Measurements from ENCODE around the gene CYP19A1. TPM values are rescaled to one million over a fixed set of nuclear protein-coding genes. Genes with fewer than 3 reads are reported as not detected.
A peak's percentile ranks its signal among the peaks of the same experiment; 100 is the strongest.

The CYP19A1 gene
- total and polyA plus RNA-seq, 5 experiments from 2014 or later: not detected

- ATAC-seq (no peak), DNase-seq (no peak)
- Mint-ChIP-seq H3K4me3 (no peak overlapping the region), H3K27ac (no peak overlapping the region), H3K9me3 (no peaks in the 10 kb centered on the region), H3K4me1 (peaks cover 0 to 4% (median 0%) of the 10 kb centered on the region in 4 donors), H3K27me3 (peaks cover 5 to 40% (median 17%) of the 10 kb centered on the region in 5 donors), H3K36me3 (no peaks in the 10 kb centered on the region)
- POLR2A ChIA-PET: no interaction called here
Measured at GRCh38 chr15:51226576-51227210, 111.7 kb downstream of the CYP19A1 start.

GRCh38 chr15:51224428-51224827 is 114.0 kb downstream of the CYP19A1 start:
- POLR2A ChIA-PET: no interaction called here
- Mint-ChIP-seq H3K4me1 (peaks cover 0 to 4% (median 0%) of the 10 kb centered on the region in 4 donors), H3K27me3 (peaks cover 7 to 62% (median 23%) of the 10 kb centered on the region in 5 donors), H3K9me3 (no peaks in the 10 kb centered on the region), H3K36me3 (no peaks in the 10 kb centered on the region), H3K4me3 (no peak overlapping the region), H3K27ac (no peak overlapping the region)
- DNase-seq (no peak), ATAC-seq (no peak)

- ATAC-seq (no peak), DNase-seq (no peak)
- Mint-ChIP-seq H3K4me3 (no peak overlapping the region), H3K27ac (no peak overlapping the region), H3K4me1 (peaks cover 0 to 4% (median 0%) of the 10 kb centered on the region in 4 donors), H3K9me3 (no peaks in the 10 kb centered on the region), H3K27me3 (peaks cover 7 to 65% (median 23%) of the 10 kb centered on the region in 5 donors), H3K36me3 (no peaks in the 10 kb centered on the region)
- POLR2A ChIA-PET: no interaction called here
Measured at GRCh38 chr15:51223771-51224229, 114.6 kb downstream of the CYP19A1 start.

- DNase-seq: no peak
- peaks cover 9 to 60% (median 19%) of the 10 kb centered on the region in 5 donors for H3K27me3 Mint-ChIP-seq
- H3K9me3 Mint-ChIP-seq: no peaks in the 10 kb centered on the region
- POLR2A ChIA-PET: no interaction called here
- no peaks in the 10 kb centered on the region for H3K36me3 Mint-ChIP-seq
- no peaks in the 10 kb centered on the region for H3K4me1 Mint-ChIP-seq
- no peak overlapping the region for H3K4me3 Mint-ChIP-seq
- no peak for ATAC-seq
- no peak overlapping the region for H3K27ac Mint-ChIP-seq
Measured at GRCh38 chr15:51218299-51218938, 120.0 kb downstream of the CYP19A1 start.

- POLR2A ChIA-PET: no interaction called here
- no peak for ATAC-seq
- Mint-ChIP-seq H3K9me3 (no peaks in the 10 kb centered on the region), H3K4me3 (no peak overlapping the region), H3K4me1 (no peaks in the 10 kb centered on the region), H3K36me3 (no peaks in the 10 kb centered on the region), H3K27ac (no peak overlapping the region), H3K27me3 (peaks cover 2 to 18% (median 8%) of the 10 kb centered on the region in 5 donors)
- no peak for DNase-seq
Measured at GRCh38 chr15:51212909-51213308, 125.5 kb downstream of the CYP19A1 start.

- H3K4me3 Mint-ChIP-seq: no peak overlapping the region
- H3K4me1 Mint-ChIP-seq: no peaks in the 10 kb centered on the region
- POLR2A ChIA-PET: no interaction called here
- peak overlapping the region in 1 of 10 donors; percentile 46 for H3K27ac Mint-ChIP-seq
- ATAC-seq (no peak), DNase-seq (no peak)
- no peaks in the 10 kb centered on the region for H3K9me3 Mint-ChIP-seq
- H3K36me3 Mint-ChIP-seq: no peaks in the 10 kb centered on the region
- H3K27me3 Mint-ChIP-seq: peaks cover 2 to 18% (median 8%) of the 10 kb centered on the region in 5 donors
Measured at GRCh38 chr15:51212239-51212638, 126.2 kb downstream of the CYP19A1 start.

GRCh38 chr15:51205050-51205975 is 133.1 kb downstream of the CYP19A1 start:
- Mint-ChIP-seq H3K27ac (no peak overlapping the region), H3K4me3 (no peak overlapping the region), H3K27me3 (peaks cover 0 to 16% (median 1%) of the 10 kb centered on the region in 5 donors), H3K4me1 (no peaks in the 10 kb centered on the region), H3K36me3 (no peaks in the 10 kb centered on the region), H3K9me3 (peaks cover 0 to 4% (median 0%) of the 10 kb centered on the region in 9 donors)
- no peak for DNase-seq
- no peak for ATAC-seq
- POLR2A ChIA-PET: no interaction called here

GRCh38 chr15:51203797-51204196 is 134.6 kb downstream of the CYP19A1 start:
- POLR2A ChIA-PET: no interaction called here
- Mint-ChIP-seq H3K27ac (no peak overlapping the region), H3K4me3 (no peak overlapping the region), H3K36me3 (no peaks in the 10 kb centered on the region), H3K27me3 (peaks cover 1 to 24% (median 5%) of the 10 kb centered on the region in 5 donors), H3K9me3 (peaks cover 0 to 4% (median 0%) of the 10 kb centered on the region in 9 donors), H3K4me1 (no peaks in the 10 kb centered on the region)
- ATAC-seq: no peak
- DNase-seq: no peak

GRCh38 chr15:51202783-51203182 is 135.6 kb downstream of the CYP19A1 start:
- ATAC-seq: no peak
- Mint-ChIP-seq H3K4me1 (no peaks in the 10 kb centered on the region), H3K9me3 (peaks cover 0 to 4% (median 0%) of the 10 kb centered on the region in 9 donors), H3K27me3 (peaks cover 3 to 24% (median 5%) of the 10 kb centered on the region in 5 donors), H3K4me3 (no peak overlapping the region), H3K27ac (no peak overlapping the region), H3K36me3 (no peaks in the 10 kb centered on the region)
- POLR2A ChIA-PET: no interaction called here
- DNase-seq: no peak

- ATAC-seq (no peak), DNase-seq (no peak)
- no peaks in the 10 kb centered on the region for H3K4me1 Mint-ChIP-seq
Measured at GRCh38 chr15:51201581-51201980, 136.8 kb downstream of the CYP19A1 start.

GRCh38 chr15:51200792-51201191 is 137.6 kb downstream of the CYP19A1 start:
- Mint-ChIP-seq H3K27ac (no peak overlapping the region), H3K4me1 (no peaks in the 10 kb centered on the region), H3K27me3 (peaks cover 9 to 28% (median 16%) of the 10 kb centered on the region in 5 donors), H3K4me3 (no peak overlapping the region), H3K36me3 (no peaks in the 10 kb centered on the region), H3K9me3 (no peaks in the 10 kb centered on the region)
- ATAC-seq (no peak), DNase-seq (no peak)
- POLR2A ChIA-PET: no interaction called here

More at GRCh38 chr15:51201581-51201980, 136.8 kb downstream of the CYP19A1 start:
- POLR2A ChIA-PET: no interaction called here
- Mint-ChIP-seq H3K9me3 (peaks cover 0 to 4% (median 0%) of the 10 kb centered on the region in 9 donors), H3K27me3 (peaks cover 8 to 28% (median 12%) of the 10 kb centered on the region in 5 donors), H3K36me3 (no peaks in the 10 kb centered on the region), H3K27ac (no peak overlapping the region), H3K4me3 (no peak overlapping the region)

- Mint-ChIP-seq H3K36me3 (no peaks in the 10 kb centered on the region), H3K4me3 (no peak overlapping the region), H3K4me1 (no peaks in the 10 kb centered on the region), H3K9me3 (no peaks in the 10 kb centered on the region), H3K27ac (no peak overlapping the region), H3K27me3 (peaks cover 9 to 29% (median 20%) of the 10 kb centered on the region in 5 donors)
- ATAC-seq: no peak
- POLR2A ChIA-PET: no interaction called here
- no peak for DNase-seq
Measured at GRCh38 chr15:51199541-51199940, 138.9 kb downstream of the CYP19A1 start.
